GM12878 (cell line): Measurements from ENCODE around the gene AP3B1.

Source experiments
- CREB1 ChIP-seq: IDR thresholded peaks from 2 replicates; pipeline ENCODE4 v1.6.1; 2012; ENCODE audit warnings: low read depth, mild to moderate bottlenecking, inconsistent platforms
- CTCF ChIP-seq, 3 experiments: IDR thresholded peaks in 2 of 3; conservative IDR thresholded peaks in 1 of 3; 2 replicates each; pipeline ENCODE4 v1.5.1; 2011; ENCODE audit warnings: low read depth in 3 of 3, low read length in 3 of 3, mild to moderate bottlenecking in 3 of 3, control low read depth in 2 of 3, moderate library complexity in 2 of 3, inconsistent platforms in 1 of 3, mixed read lengths in 1 of 3; ENCODE audit not compliant: control insufficient read depth in 2 of 3, insufficient read depth in 1 of 3; ENCODE audit errors: extremely low read depth in 1 of 3
- ELK1 ChIP-seq: IDR thresholded peaks from 2 replicates; pipeline ENCODE4 v1.6.1; 2012; ENCODE audit warnings: low read depth, low read length, improper control_type of control experiment
- EP300 ChIP-seq, 2 experiments: fragments of 150-350 bp in 1 of 2; IDR thresholded peaks; 2 replicates each; pipeline ENCODE4 v1.6.1; 2011 to 2012; ENCODE audit warnings: low read depth in 2 of 2, low read length in 2 of 2, borderline replicate concordance in 1 of 2, improper control_type of control experiment in 1 of 2, inconsistent platforms in 1 of 2; ENCODE audit not compliant: control insufficient read depth in 1 of 2
- EZH2 ChIP-seq: IDR thresholded peaks from 2 replicates; pipeline ENCODE4 v1.6.1; 2012; ENCODE audit warnings: low read depth, mild to moderate bottlenecking, control low read depth, inconsistent platforms, low read length, borderline replicate concordance; ENCODE audit not compliant: control insufficient read depth
- PML ChIP-seq: IDR thresholded peaks from 2 replicates; pipeline ENCODE4 v1.6.1; 2012; ENCODE audit warnings: low read length, inconsistent platforms
- POLR2A ChIP-seq: IDR thresholded peaks from 2 replicates; pipeline ENCODE4 v1.6.1; 2011; ENCODE audit warnings: low read depth, mild to moderate bottlenecking, low read length
- POLR2AphosphoS5 ChIP-seq: IDR thresholded peaks from 2 replicates; pipeline ENCODE4 v1.6.1; 2011; ENCODE audit warnings: mild to moderate bottlenecking, low read length, inconsistent platforms
- RELA ChIP-seq: fragments of 450-650 bp; IDR thresholded peaks from 2 replicates; pipeline ENCODE4 v1.8.0; 2014; ENCODE audit warnings: borderline replicate concordance; ENCODE audit not compliant: partially characterized antibody
- TCF12 ChIP-seq: IDR thresholded peaks from 2 replicates; pipeline ENCODE4 v1.6.1; 2011; ENCODE audit warnings: low read depth, mild to moderate bottlenecking, low read length
- TCF7 ChIP-seq: IDR thresholded peaks from 2 replicates; pipeline ENCODE4 v1.6.1; 2014; ENCODE audit warnings: antibody characterized with exemption, borderline replicate concordance
- USF1 ChIP-seq: IDR thresholded peaks from 2 replicates; pipeline ENCODE4 v1.6.1; 2011; ENCODE audit warnings: borderline replicate concordance, low read depth, mild to moderate bottlenecking, moderate library complexity, mixed read lengths, low read length; ENCODE audit not compliant: insufficient read depth; ENCODE audit errors: extremely low read length

GRCh38 chr5:78003450-78003849 is 291.0 kb downstream of the AP3B1 start:
- no peak for TF ChIP-seq CTCF (IDR thresholded peaks at IDR 0.05 in 2 of 3, conservative IDR thresholded peaks at IDR 0.05 in 1 of 3; ENCODE audit: control insufficient read depth in 2 of 3, extremely low read depth in 1 of 3, insufficient read depth in 1 of 3, low read depth in 3 of 3, low read length in 3 of 3)
- TF ChIP-seq PML, result no peak
- TF ChIP-seq RELA, result no peak
- TF ChIP-seq POLR2A, result no peak
- no peak for TF ChIP-seq TCF7
- TF ChIP-seq CREB1, result no peak
- TF ChIP-seq EZH2, result no peak
- TF ChIP-seq ELK1, result no peak
- TF ChIP-seq POLR2AphosphoS5, result no peak
- no peak for TF ChIP-seq TCF12
- TF ChIP-seq EP300 (IDR thresholded peaks at IDR 0.05; ENCODE audit: borderline replicate concordance in 1 of 2, control insufficient read depth in 1 of 2, low read depth in 2 of 2, low read length in 2 of 2), result no peak
- TF ChIP-seq USF1, result no peak
